Activated CD8-positive, alpha-beta memory T cell treated with anti-CD3 and anti-CD28 coated beads, Interleukin-2, amount 50 U/mL, for 48 hours (primary cell): ENCODE results near the gene PRKG1.
"Not testable (repeated sequence)": the region's sequence is repeated elsewhere in the genome, so short reads cannot be mapped to it uniquely, and the experiment has no call there.

Source experiments
- DNase-seq: peaks from one replicate; pipeline ENCODE4 v3.0.0-alpha.2; 2020

Gene PRKG1

GRCh38 chr10:51288511-51288910 lies 214.2 kb downstream of the PRKG1 start:
- DNase-seq: no peak

GRCh38 chr10:51289519-51289918 lies 215.2 kb downstream of the PRKG1 start:
- no peak for DNase-seq

GRCh38 chr10:51291961-51292360 lies 217.7 kb downstream of the PRKG1 start:
- no peak for DNase-seq

GRCh38 chr10:51297438-51297837 lies 223.2 kb downstream of the PRKG1 start:
- no peak for DNase-seq

- no peak for DNase-seq
Observed at GRCh38 chr10:51300617-51301304, 226.5 kb downstream of the PRKG1 start.

GRCh38 chr10:51301644-51302043 lies 227.4 kb downstream of the PRKG1 start:
- DNase-seq: no peak

GRCh38 chr10:51302316-51302715 lies 228.0 kb downstream of the PRKG1 start:
- DNase-seq: no peak

- no peak for DNase-seq
Observed at GRCh38 chr10:51308116-51308515, 233.8 kb downstream of the PRKG1 start.

GRCh38 chr10:51311228-51311627 lies 236.9 kb downstream of the PRKG1 start:
- no peak for DNase-seq

- DNase-seq: no peak
Observed at GRCh38 chr10:51312817-51313216, 238.5 kb downstream of the PRKG1 start.

- no peak for DNase-seq
Observed at GRCh38 chr10:51313251-51313650, 239.0 kb downstream of the PRKG1 start.

- DNase-seq: no peak
Observed at GRCh38 chr10:51313773-51314478, 239.6 kb downstream of the PRKG1 start.

- DNase-seq: no peak
Observed at GRCh38 chr10:51314481-51314880, 240.2 kb downstream of the PRKG1 start.

- DNase-seq: no peak
Observed at GRCh38 chr10:51318399-51319172, 244.3 kb downstream of the PRKG1 start.

- DNase-seq: no peak
Observed at GRCh38 chr10:51319173-51319435, 244.8 kb downstream of the PRKG1 start.

GRCh38 chr10:51321300-51321699 lies 247.0 kb downstream of the PRKG1 start:
- DNase-seq: no peak

GRCh38 chr10:51321980-51322379 lies 247.7 kb downstream of the PRKG1 start:
- DNase-seq: no peak

GRCh38 chr10:51325649-51326048 lies 251.4 kb downstream of the PRKG1 start:
- DNase-seq: no peak

- DNase-seq: no peak
Observed at GRCh38 chr10:51326174-51326573, 251.9 kb downstream of the PRKG1 start.

GRCh38 chr10:51327432-51327831 lies 253.1 kb downstream of the PRKG1 start:
- DNase-seq: no peak

- no peak for DNase-seq
Observed at GRCh38 chr10:51340366-51340765, 266.1 kb downstream of the PRKG1 start.

GRCh38 chr10:51340845-51341610 lies 266.7 kb downstream of the PRKG1 start:
- DNase-seq: no peak

GRCh38 chr10:51341745-51342144 lies 267.5 kb downstream of the PRKG1 start:
- DNase-seq: not testable (repeated sequence)
